Liver (tissue), 9 donors: ENCODE data around the gene ADCY3. TPM values are rescaled to one million over a fixed set of nuclear protein-coding genes. Genes with fewer than 3 reads are reported as not detected.

ENCODE experiments used
- DNase-seq: peaks from one replicate; pipeline ENCODE4 v3.0.0-alpha.2; 2017; ENCODE audit warnings: low spot score
- H3K27ac ChIP-seq, 2 donors: one replicate each; pipeline ENCODE4 v1.7.0; 2013; ENCODE audit warnings: inconsistent platforms in 2 of 2, low read length in 2 of 2, control low read depth in 1 of 2, low read depth in 1 of 2, mild to moderate bottlenecking in 1 of 2
- H3K27me3 ChIP-seq, 4 donors: one replicate each; pipeline versions ENCODE4 v1.6.1 to v1.7.0; 2013; ENCODE audit warnings: low read length in 3 of 4, inconsistent platforms in 1 of 4, mild to moderate bottlenecking in 1 of 4, moderate library complexity in 1 of 4; ENCODE audit not compliant: control insufficient read depth in 4 of 4, insufficient read depth in 4 of 4
- H3K36me3 ChIP-seq, 4 donors: one replicate each; pipeline versions ENCODE4 v1.6.1 to v1.7.0; 2013; ENCODE audit warnings: low read length in 3 of 4, mild to moderate bottlenecking in 3 of 4, low read depth in 1 of 4, moderate library complexity in 1 of 4; ENCODE audit not compliant: control insufficient read depth in 4 of 4, insufficient read depth in 3 of 4
- H3K4me1 ChIP-seq, 4 donors: one replicate each; pipeline versions ENCODE4 v1.6.1 to v1.7.0; 2013; ENCODE audit warnings: low read length in 3 of 4, mild to moderate bottlenecking in 3 of 4, moderate library complexity in 1 of 4; ENCODE audit not compliant: control insufficient read depth in 4 of 4, insufficient read depth in 4 of 4
- H3K4me3 ChIP-seq, 3 donors: one replicate each; pipeline versions ENCODE4 v1.6.1 to v1.7.0; 2013; ENCODE audit warnings: low read length in 3 of 3, control low read depth in 1 of 3, low read depth in 1 of 3, mild to moderate bottlenecking in 1 of 3
- H3K9ac ChIP-seq, 2 donors: one replicate each; pipeline ENCODE4 v1.7.0; 2013; ENCODE audit warnings: low read length in 2 of 2, mild to moderate bottlenecking in 2 of 2, moderate library complexity in 2 of 2, control low read depth in 1 of 2, low read depth in 1 of 2
- H3K9me3 ChIP-seq, 4 donors: one replicate each; pipeline versions ENCODE4 v1.6.1 to v1.7.0; 2013; ENCODE audit warnings: low read length in 3 of 4; ENCODE audit not compliant: control insufficient read depth in 4 of 4
- EGR1 ChIP-seq, 2 donors: IDR thresholded peaks; 2 replicates each; pipeline ENCODE4 v1.6.1; 2016 to 2018; ENCODE audit warnings: antibody characterized with exemption in 2 of 2, low read depth in 2 of 2
- FOXA1 ChIP-seq: IDR thresholded peaks from 2 replicates; pipeline ENCODE4 v1.6.1; 2016; ENCODE audit warnings: antibody characterized with exemption
- FOXA2 ChIP-seq: IDR thresholded peaks from 2 replicates; pipeline ENCODE4 v1.6.1; 2016; ENCODE audit warnings: antibody characterized with exemption
- GABPA ChIP-seq, 2 donors: IDR thresholded peaks in 1 of 2; conservative IDR thresholded peaks in 1 of 2; 2 replicates each; pipeline ENCODE4 v1.6.1; 2016; ENCODE audit warnings: antibody characterized with exemption in 2 of 2, mild to moderate bottlenecking in 1 of 2, moderate library complexity in 1 of 2
- HNF4A ChIP-seq, 2 donors: conservative IDR thresholded peaks; 2 replicates each; pipeline ENCODE4 v1.6.1; 2016; ENCODE audit warnings: antibody characterized with exemption in 2 of 2, mild to moderate bottlenecking in 2 of 2
- JUND ChIP-seq, 2 donors: IDR thresholded peaks; 2 replicates each; pipeline ENCODE4 v1.6.1; 2016; ENCODE audit warnings: antibody characterized with exemption in 2 of 2
- NR2F2 ChIP-seq: IDR thresholded peaks from 2 replicates; pipeline ENCODE4 v1.6.1; 2016; ENCODE audit warnings: antibody characterized with exemption
- TAF1 ChIP-seq: conservative IDR thresholded peaks from 2 replicates; pipeline ENCODE4 v1.6.1; 2016; ENCODE audit warnings: antibody characterized with exemption, mild to moderate bottlenecking
- YY1 ChIP-seq: IDR thresholded peaks from 2 replicates; pipeline ENCODE4 v1.6.1; 2016; ENCODE audit warnings: antibody characterized with exemption, mild to moderate bottlenecking
- WGBS: extraction: QIAGEN DNeasy Blood & Tissue Kit; methylation state at CpG from one replicate; pipeline ENCODE4 v1.1.7; 2013; 5-methylcytosine and 5-hydroxymethylcytosine counted together
- polyA plus RNA-seq, 2 donors: library from polyadenylated mRNA; stranded (reverse) in 1 of 2; unstranded in 1 of 2; fragments of 200-250 nt in 1 of 2; fragments of >200 nt in 1 of 2; fragmentation: Nextera tagmentation in 1 of 2; extraction: Ambion mirVana in 1 of 2; gene quantifications; one replicate each; pipeline versions ENCODE4 v1.2.1 to v1.2.3, GENCODE V29; 2013 to 2015
- total RNA-seq, 2 donors: library from RNA; depleted of rRNA; stranded (reverse); fragments of >200 nt; gene quantifications; one replicate each; pipeline ENCODE4 v1.2.3, GENCODE V29; 2014
- TF ChIP-seq, protein P1 (sequence below): IDR thresholded peaks from 2 replicates; pipeline ENCODE4 v1.6.1; 2016; ENCODE audit warnings: antibody characterized with exemption
- TF ChIP-seq, protein P2 (sequence below): IDR thresholded peaks from 2 replicates; pipeline ENCODE4 v1.6.1; 2016; ENCODE audit warnings: antibody characterized with exemption
- TF ChIP-seq, protein P3 (sequence below): IDR thresholded peaks from 2 replicates; pipeline ENCODE4 v1.6.1; 2016; ENCODE audit warnings: antibody characterized with exemption, mild to moderate bottlenecking
- TF ChIP-seq, protein P4 (sequence below): fragments of 150-350 bp; IDR thresholded peaks from 2 replicates; pipeline ENCODE4 v1.5.1; 2017; ENCODE audit warnings: improper control_type of control experiment, low read depth, low read length; ENCODE audit not compliant: missing input control
- TF ChIP-seq, protein P5 (sequence below): IDR thresholded peaks from 2 replicates; pipeline ENCODE4 v1.6.1; 2016; ENCODE audit warnings: antibody characterized with exemption
- donor health status: healthy.
- donor health status: healthy.
- donor health status: healthy.
- donor health status: healthy.
- donor health status: healthy.

Gene ADCY3
- total and polyA plus RNA-seq, 4 donors = 0.99 to 8.4 (median 6.4) TPM

DNA sequence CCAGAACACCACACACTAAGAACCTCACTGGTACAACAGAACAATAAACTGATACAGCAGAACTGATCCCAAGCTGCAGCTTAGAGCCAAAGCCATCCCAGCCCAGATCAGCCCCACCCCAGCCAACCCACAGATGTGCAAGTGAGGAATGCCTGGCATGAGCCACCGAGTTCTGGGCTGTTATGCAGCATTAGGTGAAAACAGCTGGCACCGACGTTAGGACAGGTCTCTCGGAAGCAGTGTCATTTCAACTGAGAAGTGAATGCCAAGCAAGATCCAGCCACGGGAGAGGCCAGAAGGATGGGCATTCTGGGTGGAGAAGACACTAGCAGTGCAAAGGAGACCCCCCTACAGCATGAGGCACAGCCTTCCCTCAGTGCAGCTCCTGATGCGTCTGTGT is 38.9 kb downstream of the ADCY3 start:
- peaks cover 0 to 2% (median 0%) of the 10 kb centered on the region in 4 donors for H3K4me1 ChIP-seq
- no peak overlapping the region for H3K27ac ChIP-seq
- TF ChIP-seq HNF4A (conservative IDR thresholded peaks at IDR 0.05) (no peak), EGR1 (IDR thresholded peaks at IDR 0.05; ENCODE audit: low read depth in 2 of 2) (no peak)
- H3K9me3 ChIP-seq = no peaks in the 10 kb centered on the region
- H3K4me3 ChIP-seq = no peak overlapping the region
- no peak for DNase-seq
- no peaks in the 10 kb centered on the region for H3K36me3 ChIP-seq
- H3K27me3 ChIP-seq = no peaks in the 10 kb centered on the region
- no peak overlapping the region for H3K9ac ChIP-seq
- 89% methylated on average over 6 of the region's 6 CpGs for WGBS

DNA sequence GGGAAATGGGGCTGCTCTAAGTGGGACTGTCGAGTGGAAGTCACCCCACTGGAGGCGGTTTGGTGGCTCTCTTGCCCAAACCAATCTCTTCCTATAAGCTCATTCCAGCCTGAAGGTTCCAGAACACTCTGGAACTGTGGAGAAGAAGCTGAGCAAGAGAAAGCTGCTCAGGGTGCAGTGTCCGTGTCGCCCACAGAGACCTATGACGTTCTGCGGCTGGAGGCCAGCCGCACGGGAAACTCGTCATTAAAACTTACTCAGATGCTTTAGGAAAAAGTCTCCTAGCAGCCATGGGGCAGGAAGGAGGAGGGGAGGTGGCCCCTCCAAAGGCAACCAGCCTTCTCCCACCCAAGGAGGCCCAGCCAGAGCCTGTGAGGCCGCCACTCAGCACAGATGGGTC is 41.7 kb downstream of the ADCY3 start:
- no peak overlapping the region for H3K4me3 ChIP-seq
- H3K27ac ChIP-seq = no peak overlapping the region
- no peak overlapping the region for H3K9ac ChIP-seq
- peaks cover 0 to 2% (median 0%) of the 10 kb centered on the region in 4 donors for H3K4me1 ChIP-seq
- H3K27me3 ChIP-seq = no peaks in the 10 kb centered on the region
- no peaks in the 10 kb centered on the region for H3K36me3 ChIP-seq
- whole genome bisulfite sequencing = 93% methylated on average over 10 of the region's 10 CpGs
- TF ChIP-seq, protein P1, sequence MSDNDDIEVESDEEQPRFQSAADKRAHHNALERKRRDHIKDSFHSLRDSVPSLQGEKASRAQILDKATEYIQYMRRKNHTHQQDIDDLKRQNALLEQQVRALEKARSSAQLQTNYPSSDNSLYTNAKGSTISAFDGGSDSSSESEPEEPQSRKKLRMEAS = no peak
- TF ChIP-seq, protein P2, sequence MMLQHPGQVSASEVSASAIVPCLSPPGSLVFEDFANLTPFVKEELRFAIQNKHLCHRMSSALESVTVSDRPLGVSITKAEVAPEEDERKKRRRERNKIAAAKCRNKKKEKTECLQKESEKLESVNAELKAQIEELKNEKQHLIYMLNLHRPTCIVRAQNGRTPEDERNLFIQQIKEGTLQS = no peak
- TF ChIP-seq, protein P3, sequence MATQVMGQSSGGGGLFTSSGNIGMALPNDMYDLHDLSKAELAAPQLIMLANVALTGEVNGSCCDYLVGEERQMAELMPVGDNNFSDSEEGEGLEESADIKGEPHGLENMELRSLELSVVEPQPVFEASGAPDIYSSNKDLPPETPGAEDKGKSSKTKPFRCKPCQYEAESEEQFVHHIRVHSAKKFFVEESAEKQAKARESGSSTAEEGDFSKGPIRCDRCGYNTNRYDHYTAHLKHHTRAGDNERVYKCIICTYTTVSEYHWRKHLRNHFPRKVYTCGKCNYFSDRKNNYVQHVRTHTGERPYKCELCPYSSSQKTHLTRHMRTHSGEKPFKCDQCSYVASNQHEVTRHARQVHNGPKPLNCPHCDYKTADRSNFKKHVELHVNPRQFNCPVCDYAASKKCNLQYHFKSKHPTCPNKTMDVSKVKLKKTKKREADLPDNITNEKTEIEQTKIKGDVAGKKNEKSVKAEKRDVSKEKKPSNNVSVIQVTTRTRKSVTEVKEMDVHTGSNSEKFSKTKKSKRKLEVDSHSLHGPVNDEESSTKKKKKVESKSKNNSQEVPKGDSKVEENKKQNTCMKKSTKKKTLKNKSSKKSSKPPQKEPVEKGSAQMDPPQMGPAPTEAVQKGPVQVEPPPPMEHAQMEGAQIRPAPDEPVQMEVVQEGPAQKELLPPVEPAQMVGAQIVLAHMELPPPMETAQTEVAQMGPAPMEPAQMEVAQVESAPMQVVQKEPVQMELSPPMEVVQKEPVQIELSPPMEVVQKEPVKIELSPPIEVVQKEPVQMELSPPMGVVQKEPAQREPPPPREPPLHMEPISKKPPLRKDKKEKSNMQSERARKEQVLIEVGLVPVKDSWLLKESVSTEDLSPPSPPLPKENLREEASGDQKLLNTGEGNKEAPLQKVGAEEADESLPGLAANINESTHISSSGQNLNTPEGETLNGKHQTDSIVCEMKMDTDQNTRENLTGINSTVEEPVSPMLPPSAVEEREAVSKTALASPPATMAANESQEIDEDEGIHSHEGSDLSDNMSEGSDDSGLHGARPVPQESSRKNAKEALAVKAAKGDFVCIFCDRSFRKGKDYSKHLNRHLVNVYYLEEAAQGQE = no peak
- no peak for TF ChIP-seq FOXA2
- TF ChIP-seq YY1 = no peak
- TF ChIP-seq, protein P4, sequence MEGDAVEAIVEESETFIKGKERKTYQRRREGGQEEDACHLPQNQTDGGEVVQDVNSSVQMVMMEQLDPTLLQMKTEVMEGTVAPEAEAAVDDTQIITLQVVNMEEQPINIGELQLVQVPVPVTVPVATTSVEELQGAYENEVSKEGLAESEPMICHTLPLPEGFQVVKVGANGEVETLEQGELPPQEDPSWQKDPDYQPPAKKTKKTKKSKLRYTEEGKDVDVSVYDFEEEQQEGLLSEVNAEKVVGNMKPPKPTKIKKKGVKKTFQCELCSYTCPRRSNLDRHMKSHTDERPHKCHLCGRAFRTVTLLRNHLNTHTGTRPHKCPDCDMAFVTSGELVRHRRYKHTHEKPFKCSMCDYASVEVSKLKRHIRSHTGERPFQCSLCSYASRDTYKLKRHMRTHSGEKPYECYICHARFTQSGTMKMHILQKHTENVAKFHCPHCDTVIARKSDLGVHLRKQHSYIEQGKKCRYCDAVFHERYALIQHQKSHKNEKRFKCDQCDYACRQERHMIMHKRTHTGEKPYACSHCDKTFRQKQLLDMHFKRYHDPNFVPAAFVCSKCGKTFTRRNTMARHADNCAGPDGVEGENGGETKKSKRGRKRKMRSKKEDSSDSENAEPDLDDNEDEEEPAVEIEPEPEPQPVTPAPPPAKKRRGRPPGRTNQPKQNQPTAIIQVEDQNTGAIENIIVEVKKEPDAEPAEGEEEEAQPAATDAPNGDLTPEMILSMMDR = no peak
- TF ChIP-seq TAF1 = no peak
- no peak for TF ChIP-seq FOXA1
- no peak for TF ChIP-seq JUND (IDR thresholded peaks at IDR 0.05)
- TF ChIP-seq HNF4A (conservative IDR thresholded peaks at IDR 0.05) = no peak
- TF ChIP-seq, protein P5, sequence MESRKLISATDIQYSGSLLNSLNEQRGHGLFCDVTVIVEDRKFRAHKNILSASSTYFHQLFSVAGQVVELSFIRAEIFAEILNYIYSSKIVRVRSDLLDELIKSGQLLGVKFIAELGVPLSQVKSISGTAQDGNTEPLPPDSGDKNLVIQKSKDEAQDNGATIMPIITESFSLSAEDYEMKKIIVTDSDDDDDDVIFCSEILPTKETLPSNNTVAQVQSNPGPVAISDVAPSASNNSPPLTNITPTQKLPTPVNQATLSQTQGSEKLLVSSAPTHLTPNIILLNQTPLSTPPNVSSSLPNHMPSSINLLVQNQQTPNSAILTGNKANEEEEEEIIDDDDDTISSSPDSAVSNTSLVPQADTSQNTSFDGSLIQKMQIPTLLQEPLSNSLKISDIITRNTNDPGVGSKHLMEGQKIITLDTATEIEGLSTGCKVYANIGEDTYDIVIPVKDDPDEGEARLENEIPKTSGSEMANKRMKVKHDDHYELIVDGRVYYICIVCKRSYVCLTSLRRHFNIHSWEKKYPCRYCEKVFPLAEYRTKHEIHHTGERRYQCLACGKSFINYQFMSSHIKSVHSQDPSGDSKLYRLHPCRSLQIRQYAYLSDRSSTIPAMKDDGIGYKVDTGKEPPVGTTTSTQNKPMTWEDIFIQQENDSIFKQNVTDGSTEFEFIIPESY = no peak
- TF ChIP-seq GABPA (IDR thresholded peaks at IDR 0.05 in 1 of 2, conservative IDR thresholded peaks at IDR 0.05 in 1 of 2) = no peak
- TF ChIP-seq NR2F2 = no peak
- H3K9me3 ChIP-seq = no peaks in the 10 kb centered on the region
- no peak for DNase-seq
